GM12878 (cell line): ENCODE results near the gene KANK4. TPM values are rescaled to one million over a fixed set of nuclear protein-coding genes. Genes with fewer than 3 reads are reported as not detected.

ENCODE experiments used
- ATAC-seq: fragments of 200-7000 bp; cut with Tn5 transposase; 3 replicates; pipeline ENCODE4 v1.9.1; 2020; ENCODE audit warnings: mild to moderate bottlenecking, moderate library complexity
- BruUV-seq: library from RNA; stranded (reverse); fragments of 400-500 nt; replicated peaks from 2 replicates; lab custom pipeline; 2021; lab: Mats Ljungman, UMichigan
- CTCF ChIA-PET: fragments of 300-600 bp; sonication (Branson Sonifier 250); formaldehyde crosslinking; extraction: SDS; loops from one replicate; lab custom pipeline; 2021; ENCODE audit warnings: inconsistent platforms; lab: Yijun Ruan, JAX
- POLR2A ChIA-PET: fragments of 350-600 bp; formaldehyde crosslinking; extraction: SDS; loops from one replicate; lab custom pipeline; 2021; ENCODE audit warnings: inconsistent platforms; lab: Charles Lee
- RAD21 ChIA-PET: fragments of 300-600 bp; sonication (Branson Sonifier 250); formaldehyde crosslinking; loops from one replicate; lab custom pipeline; 2023; ENCODE audit warnings: antibody characterized with exemption; ENCODE audit not compliant: unreplicated experiment; lab: Charles Lee
- SMC1A ChIA-PET: fragments of 300-600 bp; sonication (Branson Sonifier 250); formaldehyde crosslinking; loops from one replicate; lab custom pipeline; 2023; ENCODE audit not compliant: unreplicated experiment, uncharacterized antibody; lab: Charles Lee
- DNase-seq: peaks from one replicate; pipeline ENCODE4 v3.0.0-alpha.2; 2011; ENCODE audit warnings: low read depth, low spot score
- FAIRE-seq: peaks from 3 replicates; lab custom pipeline; 2011; peaks lifted over from hg19 to GRCh38; lab: Jason Lieb, UNC
- H2AFZ ChIP-seq: 2 replicates; pipeline ENCODE4 v1.6.0; 2011; ENCODE audit warnings: low read depth, low read length, control low read depth; ENCODE audit not compliant: control insufficient read depth
- H3K27ac ChIP-seq: 2 replicates; pipeline ENCODE4 v1.5.1; 2011; ENCODE audit warnings: control low read depth; ENCODE audit not compliant: control insufficient read depth, insufficient read depth
- H3K27me3 ChIP-seq, 2 experiments: replicated peaks in 1 of 2; 2 replicates each; pipeline versions ENCODE4 v1.6.0 to v1.6.1; 2011; ENCODE audit warnings: low read length in 1 of 2; ENCODE audit not compliant: control insufficient read depth in 2 of 2, insufficient read depth in 2 of 2
- H3K36me3 ChIP-seq, 2 experiments: 2 replicates each; pipeline ENCODE4 v1.5.1; 2011; ENCODE audit warnings: low read length in 1 of 2; ENCODE audit not compliant: control insufficient read depth in 2 of 2, insufficient read depth in 2 of 2
- H3K4me1 ChIP-seq: 2 replicates; pipeline ENCODE4 v1.6.1; 2011; ENCODE audit warnings: mild to moderate bottlenecking, low read length, moderate library complexity, mixed read lengths; ENCODE audit not compliant: control insufficient read depth, insufficient read depth
- H3K4me2 ChIP-seq: 2 replicates; pipeline ENCODE4 v1.6.0; 2011; ENCODE audit warnings: control low read depth; ENCODE audit not compliant: control insufficient read depth, insufficient read depth
- H3K4me3 ChIP-seq: fragments of 200-600 bp; sonication (generic); 2 replicates; pipeline ENCODE4 v1.5.1; 2016
- H3K79me2 ChIP-seq: 2 replicates; pipeline ENCODE4 v1.6.0; 2011; ENCODE audit warnings: low read length; ENCODE audit not compliant: control insufficient read depth, insufficient read depth
- H3K9ac ChIP-seq: 2 replicates; pipeline ENCODE4 v1.8.0; 2011; ENCODE audit warnings: low read length, control low read depth, mixed read lengths; ENCODE audit not compliant: control insufficient read depth, insufficient read depth
- H3K9me3 ChIP-seq: replicated peaks from 3 replicates; pipeline ENCODE4 v1.5.1; 2011; ENCODE audit warnings: mild to moderate bottlenecking, low read length; ENCODE audit not compliant: control insufficient read depth, insufficient read depth
- H4K20me1 ChIP-seq: 2 replicates; pipeline ENCODE4 v1.6.0; 2011; ENCODE audit not compliant: control insufficient read depth, insufficient read depth
- CREM ChIP-seq: IDR thresholded peaks from 2 replicates; pipeline ENCODE4 v1.6.1; 2014; ENCODE audit warnings: antibody characterized with exemption, low read depth
- FOXM1 ChIP-seq: IDR thresholded peaks from 2 replicates; pipeline ENCODE4 v1.6.1; 2012; ENCODE audit warnings: low read depth, mild to moderate bottlenecking, inconsistent platforms, low read length, moderate library complexity
- MXI1 ChIP-seq: fragments of 150-350 bp; IDR thresholded peaks from 2 replicates; pipeline ENCODE4 v1.6.1; 2011; ENCODE audit warnings: low read depth, mild to moderate bottlenecking, inconsistent platforms, low read length, improper control_type of control experiment
- PAX8 ChIP-seq: fragments of 450-650 bp; IDR thresholded peaks from 2 replicates; pipeline ENCODE4 v1.6.1; 2017; ENCODE audit warnings: mild to moderate bottlenecking, moderate library complexity
- RFX5 ChIP-seq: IDR thresholded peaks from 2 replicates; pipeline ENCODE4 v1.6.1; 2011; ENCODE audit warnings: low read depth, low read length, improper control_type of control experiment
- WGBS: methylation state at CpG from one replicate; pipeline ENCODE4 v1.1.6; 2016; ENCODE audit warnings: low lambda C conversion rate; ENCODE audit not compliant: insufficient replicate concordance, insufficient coverage; ENCODE audit errors: missing lambda C conversion rate; 5-methylcytosine and 5-hydroxymethylcytosine counted together
- in situ Hi-C: fragments of 300-500 bp; cut with MboI; formaldehyde crosslinking; loops from 9 replicates; pipeline ENCODE4 v1.14.3; 2018; ENCODE audit warnings: mixed read lengths
- intact Hi-C: fragments of 100-400 bp; cut with micrococcal nuclease; formaldehyde crosslinking; loops from one replicate; pipeline ENCODE4 v1.14.2; 2022; ENCODE audit not compliant: unreplicated experiment
- polyA plus RNA-seq, 11 experiments: library from polyadenylated mRNA; depleted of rRNA in 4 of 11; unstranded in 6 of 11; stranded (reverse) in 5 of 11; fragments of >200 nt; fragmentation: Nextera tagmentation in 4 of 11; fragmentation: Illumina TruSeq in 1 of 11; extraction: Ambion mirVana in 4 of 11; extraction: Trizol in 1 of 11; gene quantifications; 1 replicate in 1 of 11; 2 replicates in 10 of 11; pipeline versions ENCODE4 v1.2.1 to v1.2.3, GENCODE V29; 2011 to 2016; ENCODE audit warnings: inconsistent platforms in 2 of 11, missing spikeins in 2 of 11, low read depth in 1 of 11
- total RNA-seq, 4 experiments: library from RNA; depleted of rRNA in 3 of 4; stranded (reverse); fragments of >200 nt in 3 of 4; fragmentation: Illumina TruSeq in 1 of 4; extraction: Trizol in 1 of 4; gene quantifications; 2 replicates each; pipeline versions ENCODE4 v1.2.1 to v1.2.3, GENCODE V29; 2013 to 2021
- TF ChIP-seq, protein P1 (sequence below): IDR thresholded peaks from 2 replicates; pipeline ENCODE4 v1.6.1; 2011; ENCODE audit warnings: borderline replicate concordance, low read depth, mild to moderate bottlenecking, moderate library complexity, low read length; ENCODE audit not compliant: insufficient read depth, poor library complexity, severe bottlenecking

KANK4 gene
- total and polyA plus RNA-seq, 10 of the 15 experiments (the other 5 are each of a cell fraction or from before 2014, with no cell fraction given), result not detected

DNA sequence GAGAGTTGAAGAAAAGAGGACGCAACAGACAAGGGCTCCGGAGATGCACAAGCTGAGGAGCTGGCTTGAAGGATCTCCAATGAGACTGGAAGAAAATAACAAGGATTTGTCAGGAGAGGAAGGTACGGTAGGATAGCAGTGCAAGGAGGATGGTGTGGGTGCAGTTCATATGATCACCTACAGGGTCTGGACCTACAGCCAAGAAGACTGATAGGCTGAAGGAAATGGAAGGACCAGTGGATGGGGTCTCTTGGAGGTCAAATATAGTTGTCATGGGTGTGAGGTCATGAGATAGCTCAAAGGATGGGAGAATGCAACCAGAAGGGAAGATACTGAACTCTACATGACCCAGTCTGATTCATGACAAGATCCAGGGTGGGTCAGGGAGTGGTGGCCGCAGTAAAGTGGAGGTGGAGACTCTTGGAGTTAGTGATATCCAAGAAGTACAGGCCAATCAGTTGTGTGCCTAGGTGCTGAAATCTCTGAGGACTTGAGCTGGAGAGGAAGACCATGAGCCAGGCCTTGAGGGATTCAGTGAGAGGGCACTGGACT is 15.3 kb upstream of the KANK4 start:
- no peaks in the 10 kb centered on the region for H3K36me3 ChIP-seq
- in situ Hi-C loops (no loop called here), intact Hi-C loops (no loop called here)
- H3K4me1 ChIP-seq, result no peaks in the 10 kb centered on the region
- WGBS, result 70% methylated on average over 4 of the region's 4 CpGs
- CTCF ChIA-PET, result interaction anchor here (0.6 kb wide), 1 partner anchor 631 kb away, joined by 4 read pairs; no protein-coding TSS in a partner anchor
- no peak overlapping the region for H3K9ac ChIP-seq
- BruUV-seq, result no TSS peak
- H3K4me3 ChIP-seq, result no peak overlapping the region
- no peaks in the 10 kb centered on the region for H3K79me2 ChIP-seq
- no peaks in the 10 kb centered on the region for H3K9me3 ChIP-seq
- H3K4me2 ChIP-seq, result no peak overlapping the region
- RAD21 ChIA-PET, result no interaction called here
- no peak overlapping the region for H2AFZ ChIP-seq
- TF ChIP-seq PAX8, result no peak
- TF ChIP-seq, protein P1, sequence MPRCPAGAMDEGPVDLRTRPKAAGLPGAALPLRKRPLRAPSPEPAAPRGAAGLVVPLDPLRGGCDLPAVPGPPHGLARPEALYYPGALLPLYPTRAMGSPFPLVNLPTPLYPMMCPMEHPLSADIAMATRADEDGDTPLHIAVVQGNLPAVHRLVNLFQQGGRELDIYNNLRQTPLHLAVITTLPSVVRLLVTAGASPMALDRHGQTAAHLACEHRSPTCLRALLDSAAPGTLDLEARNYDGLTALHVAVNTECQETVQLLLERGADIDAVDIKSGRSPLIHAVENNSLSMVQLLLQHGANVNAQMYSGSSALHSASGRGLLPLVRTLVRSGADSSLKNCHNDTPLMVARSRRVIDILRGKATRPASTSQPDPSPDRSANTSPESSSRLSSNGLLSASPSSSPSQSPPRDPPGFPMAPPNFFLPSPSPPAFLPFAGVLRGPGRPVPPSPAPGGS, result no peak
- TF ChIP-seq FOXM1, result no peak
- no peak for TF ChIP-seq MXI1
- no peak for TF ChIP-seq CREM
- H3K27ac ChIP-seq, result no peak overlapping the region
- POLR2A ChIA-PET, result no interaction called here
- ATAC-seq, result no peak
- SMC1A ChIA-PET, result no interaction called here
- no peak for FAIRE-seq
- DNase-seq, result no peak
- no peaks in the 10 kb centered on the region; a peak in 1 of 4 replicates for H3K27me3 ChIP-seq
- H4K20me1 ChIP-seq, result no peaks in the 10 kb centered on the region

DNA sequence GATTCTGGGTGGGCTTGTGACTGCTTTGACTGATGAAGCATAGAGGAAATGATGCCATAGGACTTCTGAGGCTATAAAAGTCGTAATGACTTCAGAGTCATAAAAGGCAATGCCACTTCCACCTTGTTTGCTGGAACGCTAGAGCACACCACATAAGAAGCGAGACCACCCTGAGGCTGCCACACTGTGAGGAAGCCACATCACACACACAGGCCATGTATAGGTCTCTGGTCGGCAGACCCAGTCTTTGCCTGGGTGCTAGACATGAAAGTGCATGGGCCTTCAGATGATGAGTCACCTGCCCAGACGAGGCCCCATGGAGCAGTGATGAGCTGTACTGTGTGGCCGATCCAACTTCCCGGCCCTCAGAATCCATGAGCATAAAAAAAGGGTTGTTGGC is 14.2 kb upstream of the KANK4 start:
- no peak for TF ChIP-seq RFX5
- ChIA-PET POLR2A (no interaction called here), CTCF (interaction anchor here (0.7 kb wide), 1 partner anchor 63 kb away, joined by 3 read pairs; no protein-coding TSS in a partner anchor), RAD21 (no interaction called here), SMC1A (no interaction called here)
- in situ Hi-C loops (no loop called here), intact Hi-C loops (no loop called here)
- Histone ChIP-seq H3K36me3 (no peaks in the 10 kb centered on the region), H3K4me2 (no peak overlapping the region), H3K4me3 (no peak overlapping the region), H3K4me1 (no peaks in the 10 kb centered on the region), H3K27ac (no peak overlapping the region), H3K9ac (no peak overlapping the region), H2AFZ (no peak overlapping the region), H3K79me2 (no peaks in the 10 kb centered on the region), H3K9me3 (no peaks in the 10 kb centered on the region), H3K27me3 (no peaks in the 10 kb centered on the region; a peak in 1 of 4 replicates), H4K20me1 (no peaks in the 10 kb centered on the region)
- 15% methylated on average over 7 of the region's 7 CpGs for WGBS
- ATAC-seq (no peak), DNase-seq (no peak), FAIRE-seq (no peak)
- no TSS peak for BruUV-seq
